ENCODE measurements around the gene MGLL.

DNA sequence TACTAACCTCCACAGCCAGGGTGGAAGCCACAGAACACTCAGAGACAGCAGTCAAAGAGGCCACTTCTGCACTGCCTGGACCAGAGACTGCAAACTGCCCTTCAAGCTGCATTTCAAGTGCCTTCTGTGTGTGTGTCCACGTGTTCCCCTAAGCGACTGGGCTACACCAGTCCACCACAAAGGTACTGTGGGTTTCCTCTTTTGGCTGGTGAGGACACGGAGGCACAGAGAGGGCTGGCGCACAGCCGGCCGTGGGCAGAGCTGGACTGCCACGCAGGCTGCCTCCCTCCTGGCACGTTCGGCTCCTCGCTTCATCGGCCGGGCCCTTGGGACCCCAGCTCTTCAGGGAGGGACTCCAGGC lies 60.9 kb downstream of the MGLL start:
- TF ChIP-seq CTCF (IDR thresholded peaks at IDR 0.05; ENCODE audit: low read length) (no peak), EZH2 (IDR thresholded peaks at IDR 0.05; ENCODE audit: borderline replicate concordance, low read length) (no peak)

All from OCI-LY1 (cell line).